K562 (cell line): Measurements from ENCODE around the gene GTF3C4.

ENCODE experiments used
- CBX8 ChIP-seq: fragments of 200-600 bp; sonication (generic); IDR thresholded peaks from 2 replicates; pipeline ENCODE4 v1.6.1; 2012; ENCODE audit warnings: borderline replicate concordance, mixed run types, low read depth, mild to moderate bottlenecking, moderate library complexity, mixed read lengths, low read length, control low read depth, inconsistent platforms; ENCODE audit not compliant: poor library complexity, severe bottlenecking; ENCODE audit errors: extremely low read depth
- CTCF ChIP-seq, 3 experiments: IDR thresholded peaks in 2 of 3; conservative IDR thresholded peaks in 1 of 3; 2 replicates each; pipeline ENCODE4 v1.5.1; 2011 to 2012; ENCODE audit warnings: low read length in 3 of 3, mild to moderate bottlenecking in 3 of 3, control low read depth in 2 of 3, improper control_type of control experiment in 1 of 3, inconsistent platforms in 1 of 3, low read depth in 1 of 3, mixed read lengths in 1 of 3, moderate library complexity in 1 of 3; ENCODE audit not compliant: insufficient read depth in 2 of 3
- KAT7 ChIP-seq: sonication (generic); formaldehyde crosslinking; IDR thresholded peaks from 2 replicates; pipeline ENCODE4 v1.8.0; 2022; ENCODE audit warnings: missing genetic modification reagents, mild to moderate bottlenecking, borderline replicate concordance
- MAX ChIP-seq: sonication (generic); formaldehyde crosslinking; IDR thresholded peaks from 2 replicates; pipeline ENCODE4 v1.9.0; 2022; ENCODE audit warnings: mild to moderate bottlenecking, missing genetic modification reagents
- MEF2A ChIP-seq: IDR thresholded peaks from 2 replicates; pipeline ENCODE4 v1.6.1; 2011; ENCODE audit warnings: low read depth, mild to moderate bottlenecking, low read length, moderate library complexity; ENCODE audit not compliant: control insufficient read depth
- MXI1 ChIP-seq: IDR thresholded peaks from 2 replicates; pipeline ENCODE4 v1.6.1; 2011; ENCODE audit warnings: low read depth, mild to moderate bottlenecking, improper control_type of control experiment, low read length
- NONO ChIP-seq, 2 experiments: fragments of 200-400 bp in 1 of 2; fragments of 450-650 bp in 1 of 2; formaldehyde crosslinking in 1 of 2; IDR thresholded peaks; 2 replicates each; pipeline ENCODE4 v1.6.1; 2017; ENCODE audit warnings: low read depth in 2 of 2, mild to moderate bottlenecking in 2 of 2, moderate library complexity in 2 of 2, low read length in 1 of 2
- PHB ChIP-seq: fragments of 250-450 bp; sonication (Bioruptor Pico); IDR thresholded peaks from 2 replicates; pipeline ENCODE4 v1.5.0; 2021
- SREBF2 ChIP-seq: sonication (generic); formaldehyde crosslinking; IDR thresholded peaks from 2 replicates; pipeline ENCODE4 v1.4.0; 2020; ENCODE audit warnings: mild to moderate bottlenecking, missing genetic modification reagents
- SRF ChIP-seq, 2 experiments: fragments of 250-450, 450-650 bp in 1 of 2; sonication (Bioruptor Pico) in 1 of 2; sonication (generic) in 1 of 2; formaldehyde crosslinking; IDR thresholded peaks; 2 replicates each; pipeline versions ENCODE4 v1.5.0 to v1.5.1; 2020 to 2022; ENCODE audit warnings: mild to moderate bottlenecking in 1 of 2, missing genetic modification reagents in 1 of 2
- XRCC5 ChIP-seq: fragments of 200-400 bp; formaldehyde crosslinking; IDR thresholded peaks from 2 replicates; pipeline ENCODE4 v1.6.1; 2017; ENCODE audit warnings: low read depth, mild to moderate bottlenecking, low read length
- ZNF121 ChIP-seq: sonication (generic); formaldehyde crosslinking; conservative IDR thresholded peaks from 2 replicates; pipeline ENCODE4 v1.8.0; 2022; ENCODE audit warnings: missing genetic modification reagents
- TF ChIP-seq, protein P1 (sequence below): fragments of 450-650 bp; IDR thresholded peaks from 2 replicates; pipeline ENCODE4 v1.6.1; 2016

DNA sequence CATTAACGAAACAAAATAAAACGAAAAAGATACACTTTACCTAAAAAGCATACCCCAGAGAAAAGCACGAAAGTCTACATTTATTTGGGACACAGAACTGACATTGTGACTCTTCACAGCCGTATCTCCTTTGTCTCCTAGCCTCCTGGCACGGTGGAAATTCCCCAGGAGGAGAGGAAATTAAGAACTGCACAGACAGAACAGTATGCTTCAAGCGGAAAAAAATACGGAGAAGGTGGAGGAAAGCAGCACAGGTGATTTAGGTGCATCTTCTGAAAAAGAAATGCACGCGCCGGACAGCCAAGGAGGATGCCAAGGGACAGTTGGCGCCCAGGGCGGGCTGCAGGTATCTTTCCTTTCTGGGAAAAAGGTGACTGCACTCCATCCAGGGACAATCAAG is 32.5 kb upstream of the GTF3C4 start:
- TF ChIP-seq SREBF2 (no peak), MXI1 (no peak), PHB (no peak), SRF (CRISPR knock-in tag; IDR thresholded peaks at IDR 0.05) (no peak), ZNF121 (no peak), MAX (CRISPR knock-in tag) (no peak), CTCF (IDR thresholded peaks at IDR 0.05 in 2 of 3, conservative IDR thresholded peaks at IDR 0.05 in 1 of 3; ENCODE audit: insufficient read depth in 2 of 3, low read depth in 1 of 3, low read length in 3 of 3) (no peak), XRCC5 (no peak), CBX8 (no peak), MEF2A (no peak), NONO (IDR thresholded peaks at IDR 0.05; ENCODE audit: low read depth in 2 of 2, low read length in 1 of 2) (no peak), KAT7 (CRISPR knock-in tag) (no peak)
- TF ChIP-seq, protein P1, sequence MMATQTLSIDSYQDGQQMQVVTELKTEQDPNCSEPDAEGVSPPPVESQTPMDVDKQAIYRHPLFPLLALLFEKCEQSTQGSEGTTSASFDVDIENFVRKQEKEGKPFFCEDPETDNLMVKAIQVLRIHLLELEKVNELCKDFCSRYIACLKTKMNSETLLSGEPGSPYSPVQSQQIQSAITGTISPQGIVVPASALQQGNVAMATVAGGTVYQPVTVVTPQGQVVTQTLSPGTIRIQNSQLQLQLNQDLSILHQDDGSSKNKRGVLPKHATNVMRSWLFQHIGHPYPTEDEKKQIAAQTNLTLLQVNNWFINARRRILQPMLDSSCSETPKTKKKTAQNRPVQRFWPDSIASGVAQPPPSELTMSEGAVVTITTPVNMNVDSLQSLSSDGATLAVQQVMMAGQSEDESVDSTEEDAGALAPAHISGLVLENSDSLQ = no peak
